ENCODE data around the gene CELSR2. TPM values are rescaled to one million over a fixed set of nuclear protein-coding genes. Genes with fewer than 3 reads are reported as not detected.

CELSR2 gene
- total and polyA plus RNA-seq, 8 donors = 0.76 to 18.7 (median 6.2) TPM

- Histone ChIP-seq H3K36me3 (peaks cover 0 to 13% (median 7%) of the 10 kb centered on the region in 4 donors), H3K4me1 (peaks cover 20 to 48% (median 38%) of the 10 kb centered on the region in 4 donors), H3K9me3 (no peaks in the 10 kb centered on the region), H3K27me3 (peaks cover 0 to 13% (median 5%) of the 10 kb centered on the region in 3 donors), H3K27ac (peak overlapping the region; percentile 7 to 80 (median 68)), H3K4me3 (peak overlapping the region; percentile 1 to 11 (median 2))
- TF ChIP-seq EP300 (IDR thresholded peaks at IDR 0.05) = no peak
- no peak for TF ChIP-seq POLR2AphosphoS5 (IDR thresholded peaks at IDR 0.05)
- no peak for TF ChIP-seq POLR2A (IDR thresholded peaks at IDR 0.05)
- no peak for TF ChIP-seq CTCF (IDR thresholded peaks at IDR 0.05)
- WGBS, 5 donors = 28 to 38% (median 32%) methylated on average over 8 to 9 of the region's 9 CpGs
- intact Hi-C loops (cut with DNase I; ENCODE audit: low total_unique reads) = no loop called here
- DNase-seq = peak in 1 of 2 donors; percentile 72
Measured at GRCh38 chr1:109253803-109254620, 4.7 kb downstream of the CELSR2 start.

- DNase-seq = no peak
- TF ChIP-seq POLR2AphosphoS5 (IDR thresholded peaks at IDR 0.05) (no peak), CTCF (IDR thresholded peaks at IDR 0.05) (no peak), POLR2A (IDR thresholded peaks at IDR 0.05) (no peak), EP300 (IDR thresholded peaks at IDR 0.05) (no peak)
- Histone ChIP-seq H3K4me3 (no peak overlapping the region), H3K9me3 (no peaks in the 10 kb centered on the region), H3K27me3 (peaks cover 0 to 12% (median 5%) of the 10 kb centered on the region in 3 donors), H3K27ac (peak overlapping the region in 3 of 5 donors; percentile 24 to 80 (median 54)), H3K36me3 (peaks cover 0 to 20% (median 10%) of the 10 kb centered on the region in 4 donors), H3K4me1 (peaks cover 18 to 45% (median 37%) of the 10 kb centered on the region in 4 donors)
- intact Hi-C loops (cut with DNase I; ENCODE audit: low total_unique reads) = no loop called here
- 63 to 79% (median 68%) methylated on average over 7 of the region's 7 CpGs for WGBS, 5 donors
Measured at GRCh38 chr1:109254621-109255096, 5.3 kb downstream of the CELSR2 start.

GRCh38 chr1:109255097-109255651, 5.8 kb downstream of the CELSR2 start:
- Histone ChIP-seq H3K4me1 (peaks cover 15 to 42% (median 33%) of the 10 kb centered on the region in 4 donors), H3K4me3 (no peak overlapping the region), H3K27me3 (peaks cover 0 to 7% (median 3%) of the 10 kb centered on the region in 3 donors), H3K9me3 (no peaks in the 10 kb centered on the region), H3K36me3 (peaks cover 0 to 20% (median 10%) of the 10 kb centered on the region in 4 donors), H3K27ac (peak overlapping the region in 3 of 5 donors; percentile 24 to 80 (median 54))
- no peak for DNase-seq
- TF ChIP-seq POLR2AphosphoS5 (IDR thresholded peaks at IDR 0.05) (no peak), POLR2A (IDR thresholded peaks at IDR 0.05) (no peak), EP300 (IDR thresholded peaks at IDR 0.05) (no peak), CTCF (IDR thresholded peaks at IDR 0.05) (no peak)
- intact Hi-C loops (cut with DNase I; ENCODE audit: low total_unique reads) = no loop called here
- 47 to 66% (median 62%) methylated on average over 15 of the region's 15 CpGs for WGBS, 5 donors

- Histone ChIP-seq H3K4me3 (no peak overlapping the region), H3K27ac (no peak overlapping the region)
Measured at GRCh38 chr1:109255678-109256077, 6.3 kb downstream of the CELSR2 start.

More at GRCh38 chr1:109255678-109256077, 6.3 kb downstream of the CELSR2 start:
- intact Hi-C loops (cut with DNase I; ENCODE audit: low total_unique reads) = no loop called here
- Histone ChIP-seq H3K9me3 (no peaks in the 10 kb centered on the region), H3K27me3 (peaks cover 0 to 2% (median 0%) of the 10 kb centered on the region in 3 donors), H3K4me1 (peaks cover 13 to 37% (median 28%) of the 10 kb centered on the region in 4 donors), H3K36me3 (peaks cover 0 to 23% (median 12%) of the 10 kb centered on the region in 4 donors)
- DNase-seq = no peak
- no peak for TF ChIP-seq POLR2AphosphoS5 (IDR thresholded peaks at IDR 0.05)
- no peak for TF ChIP-seq EP300 (IDR thresholded peaks at IDR 0.05)
- TF ChIP-seq POLR2A (IDR thresholded peaks at IDR 0.05) = no peak
- TF ChIP-seq CTCF (IDR thresholded peaks at IDR 0.05) = no peak
- WGBS, 5 donors = 85 to 92% (median 89%) methylated on average over 5 of the region's 5 CpGs

Data from stomach (tissue), 9 donors.